ENCODE data around the gene VEGFC. TPM values are rescaled to one million over a fixed set of nuclear protein-coding genes. Genes with fewer than 3 reads are reported as not detected.

Gene VEGFC
- total RNA-seq, 4 donors from 2014 or later: 3.8 to 31.5 (median 14.6) TPM

DNA sequence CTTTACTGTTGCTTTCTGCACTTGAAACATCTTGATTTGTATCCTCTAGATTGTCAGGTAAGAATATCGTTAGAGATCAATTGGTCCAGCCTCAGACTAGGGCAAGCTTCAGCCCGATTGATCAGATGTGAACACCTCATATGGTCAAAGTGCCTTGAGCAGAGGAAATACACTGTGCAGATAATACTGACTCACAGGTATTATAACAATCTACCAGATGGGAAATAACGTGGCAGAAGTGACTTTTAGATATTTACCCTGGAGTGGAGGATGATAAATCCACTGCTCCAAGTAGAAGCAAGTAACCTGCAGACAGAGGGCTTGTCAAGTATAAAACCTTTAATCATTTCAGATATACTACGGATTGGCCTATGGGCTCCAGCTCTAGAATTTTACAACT is 17.9 kb downstream of the VEGFC start:
- H3K27me3 ChIP-seq: no peaks in the 10 kb centered on the region
- H3K36me3 ChIP-seq: no peaks in the 10 kb centered on the region
- intact Hi-C loops (cut with DNase I; ENCODE audit: low total_unique reads): no loop called here
- TF ChIP-seq, protein P1, sequence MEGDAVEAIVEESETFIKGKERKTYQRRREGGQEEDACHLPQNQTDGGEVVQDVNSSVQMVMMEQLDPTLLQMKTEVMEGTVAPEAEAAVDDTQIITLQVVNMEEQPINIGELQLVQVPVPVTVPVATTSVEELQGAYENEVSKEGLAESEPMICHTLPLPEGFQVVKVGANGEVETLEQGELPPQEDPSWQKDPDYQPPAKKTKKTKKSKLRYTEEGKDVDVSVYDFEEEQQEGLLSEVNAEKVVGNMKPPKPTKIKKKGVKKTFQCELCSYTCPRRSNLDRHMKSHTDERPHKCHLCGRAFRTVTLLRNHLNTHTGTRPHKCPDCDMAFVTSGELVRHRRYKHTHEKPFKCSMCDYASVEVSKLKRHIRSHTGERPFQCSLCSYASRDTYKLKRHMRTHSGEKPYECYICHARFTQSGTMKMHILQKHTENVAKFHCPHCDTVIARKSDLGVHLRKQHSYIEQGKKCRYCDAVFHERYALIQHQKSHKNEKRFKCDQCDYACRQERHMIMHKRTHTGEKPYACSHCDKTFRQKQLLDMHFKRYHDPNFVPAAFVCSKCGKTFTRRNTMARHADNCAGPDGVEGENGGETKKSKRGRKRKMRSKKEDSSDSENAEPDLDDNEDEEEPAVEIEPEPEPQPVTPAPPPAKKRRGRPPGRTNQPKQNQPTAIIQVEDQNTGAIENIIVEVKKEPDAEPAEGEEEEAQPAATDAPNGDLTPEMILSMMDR (IDR thresholded peaks at IDR 0.05): no peak
- TF ChIP-seq POLR2A (IDR thresholded peaks at IDR 0.05): no peak
- H3K4me1 ChIP-seq: no peaks in the 10 kb centered on the region
- H3K9me3 ChIP-seq: no peaks in the 10 kb centered on the region
- no peak overlapping the region for H3K4me3 ChIP-seq
- no peak overlapping the region for H3K27ac ChIP-seq
- DNase-seq: no peak

DNA sequence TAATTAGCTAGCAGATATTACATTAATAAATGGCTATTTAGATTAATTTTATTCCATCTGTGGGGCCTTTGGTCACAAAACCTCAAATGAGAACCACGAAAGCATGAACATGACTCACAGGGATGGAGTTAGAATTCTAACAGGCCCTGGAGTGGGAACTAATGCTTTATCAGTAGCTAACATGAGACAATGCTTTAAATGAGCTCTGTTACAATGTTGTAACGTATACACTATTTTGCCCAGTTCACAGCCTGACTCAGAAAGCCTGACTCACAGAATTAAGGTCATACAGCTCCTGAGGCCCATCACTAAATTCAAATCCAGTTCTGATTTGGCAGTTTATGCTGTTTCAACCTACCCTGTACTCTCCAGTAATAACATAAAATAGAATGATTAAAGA is 23.2 kb downstream of the VEGFC start:
- Histone ChIP-seq H3K36me3 (no peaks in the 10 kb centered on the region), H3K4me1 (no peaks in the 10 kb centered on the region), H3K27ac (no peak overlapping the region), H3K9me3 (no peaks in the 10 kb centered on the region), H3K27me3 (no peaks in the 10 kb centered on the region), H3K4me3 (no peak overlapping the region)
- no peak for DNase-seq
- intact Hi-C loops (cut with DNase I; ENCODE audit: low total_unique reads): no loop called here
- TF ChIP-seq, protein P1 (IDR thresholded peaks at IDR 0.05): no peak
- no peak for TF ChIP-seq POLR2A (IDR thresholded peaks at IDR 0.05)

GRCh38 chr4:176767183-176767582 is 25.5 kb downstream of the VEGFC start:
- DNase-seq: no peak
- Histone ChIP-seq H3K27ac (no peak overlapping the region), H3K27me3 (no peaks in the 10 kb centered on the region), H3K4me3 (no peak overlapping the region), H3K9me3 (no peaks in the 10 kb centered on the region), H3K36me3 (no peaks in the 10 kb centered on the region), H3K4me1 (no peaks in the 10 kb centered on the region)
- intact Hi-C loops (cut with DNase I; ENCODE audit: low total_unique reads): no loop called here
- TF ChIP-seq, protein P1 (IDR thresholded peaks at IDR 0.05): no peak
- no peak for TF ChIP-seq POLR2A (IDR thresholded peaks at IDR 0.05)

DNA sequence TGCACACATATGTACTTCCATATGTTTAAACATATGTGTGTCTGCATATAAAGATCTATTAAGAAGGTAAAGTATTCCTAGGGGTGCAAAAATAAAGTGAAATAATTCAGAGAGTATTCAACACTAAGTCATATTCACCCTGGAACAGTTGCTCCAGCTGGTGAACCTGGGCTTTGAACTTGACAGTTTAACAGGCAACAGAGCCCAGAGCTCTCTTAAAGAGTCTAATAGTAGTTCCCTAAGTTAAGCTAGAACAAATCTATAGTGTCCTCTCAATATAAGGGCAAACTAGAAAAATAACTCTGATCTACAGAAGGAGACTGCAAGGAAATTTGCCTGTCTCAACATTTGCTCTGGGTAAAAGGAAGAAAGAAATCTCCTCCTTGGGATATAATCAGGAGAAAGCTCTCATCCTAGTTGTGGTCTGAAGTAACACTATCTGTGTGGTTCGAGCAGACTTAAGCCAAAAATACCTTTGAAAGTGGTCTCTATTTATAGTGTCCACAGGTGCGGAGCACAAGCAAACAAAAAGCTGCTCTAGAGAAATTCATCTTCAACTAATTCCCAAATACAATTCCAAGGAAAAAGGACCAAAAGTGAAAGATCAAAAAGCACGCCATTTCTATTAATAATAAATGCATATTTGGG is 29.9 kb downstream of the VEGFC start:
- H3K27ac ChIP-seq: no peak overlapping the region
- no peak for DNase-seq
- no peak for TF ChIP-seq POLR2A (IDR thresholded peaks at IDR 0.05)
- TF ChIP-seq, protein P1 (IDR thresholded peaks at IDR 0.05): no peak
- no peaks in the 10 kb centered on the region for H3K4me1 ChIP-seq
- H3K4me3 ChIP-seq: no peak overlapping the region
- no peaks in the 10 kb centered on the region for H3K27me3 ChIP-seq
- no peaks in the 10 kb centered on the region for H3K36me3 ChIP-seq
- no peaks in the 10 kb centered on the region for H3K9me3 ChIP-seq
- intact Hi-C loops (cut with DNase I; ENCODE audit: low total_unique reads): no loop called here

- Histone ChIP-seq H3K27me3 (no peaks in the 10 kb centered on the region), H3K4me1 (no peaks in the 10 kb centered on the region), H3K4me3 (no peak overlapping the region), H3K9me3 (no peaks in the 10 kb centered on the region), H3K27ac (no peak overlapping the region), H3K36me3 (no peaks in the 10 kb centered on the region)
- DNase-seq: no peak
- intact Hi-C loops (cut with DNase I; ENCODE audit: low total_unique reads): no loop called here
- TF ChIP-seq, protein P1 (IDR thresholded peaks at IDR 0.05): no peak
- TF ChIP-seq POLR2A (IDR thresholded peaks at IDR 0.05): no peak
Measured at GRCh38 chr4:176761872-176762271, 30.9 kb downstream of the VEGFC start.

All from uterus (tissue), 4 donors.